ENCODE data around the gene TMEM109.

- TF ChIP-seq POLR2A (IDR thresholded peaks at IDR 0.05; ENCODE audit: low read depth, low read length) (no peak; the same call in 1 of the 2 replicates), NFE2L2 (IDR thresholded peaks at IDR 0.05; ENCODE audit: low read depth, low read length) (no peak), CTCF (conservative IDR thresholded peaks at IDR 0.05; ENCODE audit: low read depth, low read length) (no peak), MAZ (IDR thresholded peaks at IDR 0.05; ENCODE audit: borderline replicate concordance, low read depth, low read length) (no peak), RFX5 (IDR thresholded peaks at IDR 0.05; ENCODE audit: low read depth, low read length) (no peak), BHLHE40 (IDR thresholded peaks at IDR 0.05; ENCODE audit: low read depth, low read length) (no peak)
- TF ChIP-seq, protein P1, sequence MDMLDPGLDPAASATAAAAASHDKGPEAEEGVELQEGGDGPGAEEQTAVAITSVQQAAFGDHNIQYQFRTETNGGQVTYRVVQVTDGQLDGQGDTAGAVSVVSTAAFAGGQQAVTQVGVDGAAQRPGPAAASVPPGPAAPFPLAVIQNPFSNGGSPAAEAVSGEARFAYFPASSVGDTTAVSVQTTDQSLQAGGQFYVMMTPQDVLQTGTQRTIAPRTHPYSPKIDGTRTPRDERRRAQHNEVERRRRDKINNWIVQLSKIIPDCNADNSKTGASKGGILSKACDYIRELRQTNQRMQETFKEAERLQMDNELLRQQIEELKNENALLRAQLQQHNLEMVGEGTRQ (IDR thresholded peaks at IDR 0.05; ENCODE audit: low read depth, low read length), result peak; percentile 48; the same call in 1 of the 2 replicates
- TF ChIP-seq, protein P2, sequence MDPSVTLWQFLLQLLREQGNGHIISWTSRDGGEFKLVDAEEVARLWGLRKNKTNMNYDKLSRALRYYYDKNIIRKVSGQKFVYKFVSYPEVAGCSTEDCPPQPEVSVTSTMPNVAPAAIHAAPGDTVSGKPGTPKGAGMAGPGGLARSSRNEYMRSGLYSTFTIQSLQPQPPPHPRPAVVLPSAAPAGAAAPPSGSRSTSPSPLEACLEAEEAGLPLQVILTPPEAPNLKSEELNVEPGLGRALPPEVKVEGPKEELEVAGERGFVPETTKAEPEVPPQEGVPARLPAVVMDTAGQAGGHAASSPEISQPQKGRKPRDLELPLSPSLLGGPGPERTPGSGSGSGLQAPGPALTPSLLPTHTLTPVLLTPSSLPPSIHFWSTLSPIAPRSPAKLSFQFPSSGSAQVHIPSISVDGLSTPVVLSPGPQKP (IDR thresholded peaks at IDR 0.05; ENCODE audit: borderline replicate concordance, low read depth, low read length), result no peak
These were observed 8.3 kb upstream of the TMEM109 start for GRCh38 chr11:60905551-60906113.
